Measurements from ENCODE around the gene POLR2L.

- TF ChIP-seq POLR2A (IDR thresholded peaks at IDR 0.05) (peak in 1 of 3 donors; percentile 15), CTCF (IDR thresholded peaks at IDR 0.05 in 8 of 11, conservative IDR thresholded peaks at IDR 0.05 in 3 of 11) (no peak)
These were observed 12.5 kb downstream of the POLR2L start for GRCh38 chr11:829847-830294.

Data from spleen (tissue), 7 donors.